GM23338 (cell line): ENCODE measurements around the gene UBE2I.

Source experiments
- CTCF ChIP-seq, 2 experiments: fragments of 200-600 bp in 1 of 2; sonication (generic) in 1 of 2; conservative IDR thresholded peaks; 2 replicates each; pipeline versions ENCODE4 v1.5.1 to v1.6.1; 2016 to 2017; ENCODE audit warnings: antibody characterized with exemption in 2 of 2, low read depth in 2 of 2, mild to moderate bottlenecking in 2 of 2, moderate library complexity in 1 of 2
- EZH2 ChIP-seq: fragments of 200-600 bp; sonication (generic); IDR thresholded peaks from one replicate; pipeline ENCODE4 v1.8.0; 2017; ENCODE audit warnings: antibody characterized with exemption, mild to moderate bottlenecking, low read depth; ENCODE audit not compliant: unreplicated experiment
- POLR2AphosphoS5 ChIP-seq: IDR thresholded peaks from 2 replicates; pipeline ENCODE4 v1.6.1; 2016; ENCODE audit warnings: antibody characterized with exemption, low read depth

- TF ChIP-seq CTCF (conservative IDR thresholded peaks at IDR 0.05; ENCODE audit: low read depth in 2 of 2) (no peak), EZH2 (no peak), POLR2AphosphoS5 (no peak)
These were observed 41.8 kb downstream of the UBE2I start for GRCh38 chr16:1351215-1351581.
